ENCODE data around the gene HLCS. TPM values are rescaled to one million over a fixed set of nuclear protein-coding genes. Genes with fewer than 3 reads are reported as not detected.

HLCS gene
- total and polyA plus RNA-seq, 2 of the 8 experiments (the other 6 are each of a cell fraction or from before 2014, with no cell fraction given), result 4.7 to 12.2 TPM

DNA sequence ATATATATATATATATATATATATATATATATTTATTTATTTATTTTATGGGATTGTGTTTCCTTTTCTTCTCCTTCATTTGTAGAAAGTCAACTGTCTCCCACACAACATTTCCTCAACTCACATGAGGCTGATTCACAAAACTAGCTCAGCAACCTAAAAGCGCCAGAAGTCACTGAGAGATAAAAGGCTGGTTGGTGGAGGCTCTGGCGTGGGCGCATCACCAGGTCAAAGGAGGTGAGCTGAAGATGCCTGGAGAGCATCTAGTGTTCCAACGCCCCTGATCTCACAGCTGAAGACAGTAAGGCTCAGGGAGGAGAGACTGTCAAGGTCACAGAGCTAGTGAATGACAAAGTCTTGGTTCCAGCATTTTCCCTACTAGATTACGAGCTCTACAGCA is 78.0 kb downstream of the HLCS start:
- Histone ChIP-seq H3K79me1 (ENCODE audit: low read depth, low read length) (no peaks in the 10 kb centered on the region), H2BK5ac (ENCODE audit: low read depth, low read length) (no peak overlapping the region), H3K4me2 (ENCODE audit: insufficient read depth in 1 of 2, low read depth in 2 of 2, low read length in 2 of 2) (no peak overlapping the region), H3K79me2 (ENCODE audit: control insufficient read depth in 1 of 2, insufficient read depth in 2 of 2, low read length in 2 of 2) (no peaks in the 10 kb centered on the region), H3K56ac (replicated peaks; ENCODE audit: insufficient read length, low read depth, low read length) (no peak overlapping the region), H3K23ac (ENCODE audit: insufficient read length) (no peak overlapping the region), H4K8ac (ENCODE audit: extremely low read depth, insufficient read depth, low read length) (no peak overlapping the region), H3K4ac (replicated peaks; ENCODE audit: insufficient read length, low read depth, low read length) (no peak overlapping the region), H3K18ac (ENCODE audit: extremely low read depth, low read length) (no peak overlapping the region), H2BK120ac (replicated peaks; ENCODE audit: low read depth, low read length) (no peak overlapping the region), H4K91ac (replicated peaks; ENCODE audit: insufficient read length, low read length) (no peak overlapping the region), H3K27ac (ENCODE audit: low read depth, low read length) (no peak overlapping the region), H3K9ac (replicated peaks in 1 of 4; ENCODE audit: extremely low read depth in 1 of 4, low read depth in 3 of 4, low read length in 3 of 4) (no peak overlapping the region), H4K5ac (ENCODE audit: insufficient read length, low read depth, low read length) (no peak overlapping the region), H2BK12ac (ENCODE audit: low read depth, low read length) (no peak overlapping the region), H3K27me3 (replicated peaks in 1 of 4; ENCODE audit: control insufficient read depth in 3 of 4, extremely low read depth in 1 of 4, insufficient read depth in 3 of 4, low read length in 3 of 4) (no peaks in the 10 kb centered on the region), H2AFZ (ENCODE audit: low read length) (no peak overlapping the region), H2BK20ac (ENCODE audit: low read length) (no peak overlapping the region), H4K20me1 (replicated peaks in 1 of 2; ENCODE audit: control insufficient read depth in 1 of 2, insufficient read depth in 2 of 2, low read length in 2 of 2) (no peaks in the 10 kb centered on the region), H2BK15ac (ENCODE audit: low read length) (no peak overlapping the region), H3K4me3 (ENCODE audit: extremely low read depth in 1 of 4, insufficient read depth in 2 of 4, low read depth in 3 of 4, low read length in 4 of 4) (no peak overlapping the region), H3K9me3 (ENCODE audit: insufficient read depth in 2 of 2, low read depth in 1 of 2, low read length in 1 of 2) (peaks cover 9 to 13% of the 10 kb centered on the region in 2 experiments), H3K14ac (ENCODE audit: insufficient read length) (no peak overlapping the region), H2AK5ac (ENCODE audit: low read depth, low read length) (no peak overlapping the region; the same call in 1 of the 2 replicates), H3K4me1 (replicated peaks in 1 of 4; ENCODE audit: control insufficient read depth in 3 of 4, insufficient read depth in 4 of 4, low read length in 3 of 4) (peaks cover 0 to 8% (median 3%) of the 10 kb centered on the region in 4 experiments; a peak in 4 of 7 replicates), H3K23me2 (ENCODE audit: low read depth, low read length) (no peaks in the 10 kb centered on the region), H3K36me3 (ENCODE audit: control insufficient read depth in 2 of 4, insufficient read depth in 4 of 4, low read length in 3 of 4) (no peaks in the 10 kb centered on the region)
- POLR2A ChIA-PET (ENCODE audit: partially characterized antibody), result no interaction called here
- CTCF ChIA-PET (ENCODE audit: partially characterized antibody), result interaction anchor here (0.7 to 2.1 kb wide), 5 partner anchors 9 to 36 kb away, joined by 3 to 8 read pairs (median 4); no protein-coding TSS in a partner anchor
- FAIRE-seq (no peak), DNase-seq (ENCODE audit: low read depth in 1 of 2, low spot score in 2 of 2) (no peak)
- 89% methylated on average over 5 of the region's 5 CpGs; no CpG with 5 or more reads in 1 of the 2 experiments for WGBS, 2 experiments (ENCODE audit: extremely low coverage in 1 of 2, insufficient coverage in 1 of 2, insufficient read length in 1 of 2, insufficient replicate concordance in 2 of 2, low coverage in 1 of 2, low lambda C conversion rate in 2 of 2, missing lambda C conversion rate in 1 of 2)
- TF ChIP-seq CBX8 (IDR thresholded peaks at IDR 0.05; ENCODE audit: borderline replicate concordance, low read depth, low read length) (no peak), SP2 (IDR thresholded peaks at IDR 0.05; ENCODE audit: low read length) (no peak), ASH2L (IDR thresholded peaks at IDR 0.05; ENCODE audit: low read length) (no peak), EGR1 (IDR thresholded peaks at IDR 0.05; ENCODE audit: borderline replicate concordance, low read depth, low read length) (no peak), BACH1 (IDR thresholded peaks at IDR 0.05; ENCODE audit: low read length) (no peak), ZNF274 (IDR thresholded peaks at IDR 0.05; ENCODE audit: borderline replicate concordance, extremely low read depth, low read length) (no peak), TEAD4 (IDR thresholded peaks at IDR 0.05; ENCODE audit: low read depth, low read length) (no peak), RFX5 (IDR thresholded peaks at IDR 0.05; ENCODE audit: borderline replicate concordance, low read depth, low read length) (no peak), KDM1A (IDR thresholded peaks at IDR 0.05; ENCODE audit: borderline replicate concordance, low read length) (no peak), POLR2A (IDR thresholded peaks at IDR 0.05; ENCODE audit: control extremely low read depth in 1 of 2, low read depth in 2 of 2, low read length in 2 of 2) (no peak), POU5F1 (IDR thresholded peaks at IDR 0.05; ENCODE audit: low read depth, low read length) (no peak)
- TF ChIP-seq, protein P1, sequence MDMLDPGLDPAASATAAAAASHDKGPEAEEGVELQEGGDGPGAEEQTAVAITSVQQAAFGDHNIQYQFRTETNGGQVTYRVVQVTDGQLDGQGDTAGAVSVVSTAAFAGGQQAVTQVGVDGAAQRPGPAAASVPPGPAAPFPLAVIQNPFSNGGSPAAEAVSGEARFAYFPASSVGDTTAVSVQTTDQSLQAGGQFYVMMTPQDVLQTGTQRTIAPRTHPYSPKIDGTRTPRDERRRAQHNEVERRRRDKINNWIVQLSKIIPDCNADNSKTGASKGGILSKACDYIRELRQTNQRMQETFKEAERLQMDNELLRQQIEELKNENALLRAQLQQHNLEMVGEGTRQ (IDR thresholded peaks at IDR 0.05; ENCODE audit: low read length), result no peak

All from H1 (cell line).